Muscle layer of colon (tissue), 2 donors: ENCODE data around the gene PRM1.

Experiments
- H3K27ac ChIP-seq: one replicate; pipeline ENCODE4 v1.7.0; 2013; ENCODE audit warnings: low read depth, mild to moderate bottlenecking, low read length, moderate library complexity
- H3K27me3 ChIP-seq, 2 donors: one replicate each; pipeline ENCODE4 v1.7.0; 2013; ENCODE audit warnings: low read length in 2 of 2, mild to moderate bottlenecking in 2 of 2; ENCODE audit not compliant: insufficient read depth in 2 of 2, control insufficient read depth in 1 of 2
- H3K36me3 ChIP-seq: one replicate; pipeline ENCODE4 v1.7.0; 2013; ENCODE audit warnings: mild to moderate bottlenecking, low read length; ENCODE audit not compliant: insufficient read depth
- H3K4me1 ChIP-seq: one replicate; pipeline ENCODE4 v1.7.0; 2013; ENCODE audit warnings: mild to moderate bottlenecking, low read length; ENCODE audit not compliant: insufficient read depth
- H3K4me3 ChIP-seq, 2 donors: one replicate each; pipeline ENCODE4 v1.7.0; 2013; ENCODE audit warnings: low read length in 2 of 2, low read depth in 1 of 2, mild to moderate bottlenecking in 1 of 2, moderate library complexity in 1 of 2
- H3K9ac ChIP-seq: one replicate; pipeline ENCODE4 v1.7.0; 2013; ENCODE audit warnings: low read length
- H3K9me3 ChIP-seq: one replicate; pipeline ENCODE4 v1.7.0; 2013; ENCODE audit warnings: mild to moderate bottlenecking, low read length
- donor health status: abdominal sarcoma.
- donor health status: Adenocarcinoma of cecum.

The PRM1 gene

DNA sequence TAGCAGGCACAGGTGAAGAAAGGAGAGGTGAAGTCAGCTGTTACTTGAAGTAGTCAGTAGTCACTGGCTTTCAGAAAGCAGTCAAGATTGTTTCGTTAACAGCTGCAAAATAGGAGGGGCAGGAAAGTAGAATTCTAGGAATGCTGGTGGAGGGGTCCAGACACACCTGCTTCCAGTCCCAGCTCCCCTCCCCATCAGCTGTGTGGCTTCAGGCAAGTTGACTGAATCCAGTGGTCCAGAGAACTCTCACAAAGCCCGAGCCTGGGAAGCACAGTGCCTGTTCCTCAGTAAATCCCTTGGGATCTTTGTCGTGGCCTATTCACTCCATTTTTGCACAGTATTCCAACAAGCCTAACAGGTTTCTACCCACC is 20.5 kb downstream of the PRM1 start:
- H3K4me1 ChIP-seq = peaks cover 4% of the 10 kb centered on the region
- H3K4me3 ChIP-seq = no peak overlapping the region
- H3K36me3 ChIP-seq = no peaks in the 10 kb centered on the region
- H3K27ac ChIP-seq = no peak overlapping the region
- H3K27me3 ChIP-seq = no peaks in the 10 kb centered on the region
- no peaks in the 10 kb centered on the region for H3K9me3 ChIP-seq
- no peak overlapping the region for H3K9ac ChIP-seq

DNA sequence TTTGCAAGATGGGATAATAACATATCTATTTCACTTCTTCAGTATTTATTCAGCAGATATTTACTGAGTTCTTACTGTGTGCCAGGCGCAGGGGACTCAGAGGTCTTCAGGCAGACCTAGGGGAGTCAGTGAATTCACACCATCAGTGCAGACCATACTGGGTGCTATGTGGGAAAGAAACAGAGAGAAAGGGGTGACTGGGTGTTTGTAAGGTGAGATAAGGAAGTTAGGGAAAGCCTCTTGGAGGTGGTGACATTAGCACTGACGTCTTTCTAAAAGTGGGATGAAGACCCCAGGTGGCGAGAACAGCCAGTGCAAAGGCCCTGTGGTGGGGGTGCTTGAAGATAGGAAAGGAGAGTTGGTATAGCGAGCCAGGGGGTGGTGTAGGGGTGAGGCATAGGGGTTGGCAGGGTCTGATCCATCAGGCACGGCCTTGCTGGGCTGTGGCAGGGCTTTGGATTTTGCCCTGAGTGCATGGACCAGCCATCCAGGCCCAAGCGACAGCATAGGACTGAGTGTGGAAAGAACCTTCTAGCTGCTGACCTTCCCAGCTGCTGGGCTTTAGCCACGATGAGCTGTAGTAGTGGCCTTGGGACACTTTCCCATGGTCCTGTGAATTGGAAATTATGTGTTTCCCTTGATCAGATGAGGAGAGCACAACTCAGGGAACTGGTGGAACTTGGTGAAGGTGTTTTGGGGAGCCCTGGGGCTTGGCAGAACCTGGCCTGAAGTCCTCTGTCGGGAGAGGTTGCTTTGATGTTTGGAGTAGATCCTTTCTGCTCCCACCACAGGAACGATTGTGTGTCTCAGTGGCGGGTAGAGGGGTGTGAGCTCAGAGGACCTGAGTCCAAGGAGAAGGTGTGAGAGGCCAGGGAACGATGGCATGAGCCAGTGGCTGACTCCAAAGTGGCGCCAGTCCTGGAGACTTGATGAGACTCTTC is 21.2 kb downstream of the PRM1 start:
- no peaks in the 10 kb centered on the region for H3K36me3 ChIP-seq
- no peaks in the 10 kb centered on the region for H3K9me3 ChIP-seq
- peaks cover 4% of the 10 kb centered on the region for H3K4me1 ChIP-seq
- H3K9ac ChIP-seq = no peak overlapping the region
- H3K4me3 ChIP-seq = no peak overlapping the region
- no peaks in the 10 kb centered on the region for H3K27me3 ChIP-seq
- no peak overlapping the region for H3K27ac ChIP-seq

DNA sequence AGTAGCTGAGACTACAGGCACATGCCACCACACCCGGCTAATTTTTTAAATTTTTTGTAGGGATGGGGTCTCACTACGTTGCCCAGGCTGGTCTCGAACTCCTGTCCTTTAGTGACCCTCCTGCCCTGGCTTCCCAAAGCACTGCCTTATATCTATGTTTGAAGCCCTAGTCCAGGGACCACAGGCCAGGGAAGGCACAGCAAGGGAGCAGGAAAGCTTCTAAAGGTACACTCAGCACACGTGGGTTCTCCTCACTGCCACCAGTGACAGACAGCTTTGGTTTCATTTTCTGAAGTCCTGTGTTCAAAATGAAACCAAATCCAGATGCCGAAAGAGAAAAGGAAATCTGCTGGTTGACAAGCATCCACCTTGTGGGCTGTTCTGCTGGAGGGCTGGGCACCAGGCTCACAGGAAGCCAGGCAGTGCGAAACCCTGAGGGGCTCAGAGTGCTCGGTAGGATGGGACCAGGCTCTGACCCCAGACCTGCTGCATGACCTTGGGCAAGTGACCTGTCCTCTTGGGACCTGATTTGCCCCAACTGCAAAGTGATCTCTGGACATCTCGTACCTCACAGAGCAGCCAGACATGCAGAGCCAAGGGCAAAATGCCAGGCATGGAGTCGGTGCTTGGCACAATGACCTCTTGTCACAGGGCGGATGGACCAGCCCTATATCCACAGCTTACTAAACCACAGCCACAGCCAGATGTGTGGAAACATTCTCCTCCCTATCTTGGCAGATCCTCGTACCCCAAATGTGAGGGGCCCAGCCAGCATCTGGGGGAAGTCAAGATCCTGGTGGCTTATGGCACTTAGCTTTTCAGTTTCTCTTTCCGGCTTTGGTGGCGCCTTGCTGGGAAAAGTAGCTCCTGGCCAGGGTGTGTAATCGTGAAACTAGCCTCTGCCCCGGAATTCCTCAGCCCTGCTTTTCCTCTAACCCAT is 22.3 kb downstream of the PRM1 start:
- Histone ChIP-seq H3K4me3 (no peak overlapping the region), H3K9ac (no peak overlapping the region), H3K4me1 (peaks cover 11% of the 10 kb centered on the region), H3K27me3 (no peaks in the 10 kb centered on the region), H3K27ac (no peak overlapping the region), H3K9me3 (no peaks in the 10 kb centered on the region), H3K36me3 (no peaks in the 10 kb centered on the region)

DNA sequence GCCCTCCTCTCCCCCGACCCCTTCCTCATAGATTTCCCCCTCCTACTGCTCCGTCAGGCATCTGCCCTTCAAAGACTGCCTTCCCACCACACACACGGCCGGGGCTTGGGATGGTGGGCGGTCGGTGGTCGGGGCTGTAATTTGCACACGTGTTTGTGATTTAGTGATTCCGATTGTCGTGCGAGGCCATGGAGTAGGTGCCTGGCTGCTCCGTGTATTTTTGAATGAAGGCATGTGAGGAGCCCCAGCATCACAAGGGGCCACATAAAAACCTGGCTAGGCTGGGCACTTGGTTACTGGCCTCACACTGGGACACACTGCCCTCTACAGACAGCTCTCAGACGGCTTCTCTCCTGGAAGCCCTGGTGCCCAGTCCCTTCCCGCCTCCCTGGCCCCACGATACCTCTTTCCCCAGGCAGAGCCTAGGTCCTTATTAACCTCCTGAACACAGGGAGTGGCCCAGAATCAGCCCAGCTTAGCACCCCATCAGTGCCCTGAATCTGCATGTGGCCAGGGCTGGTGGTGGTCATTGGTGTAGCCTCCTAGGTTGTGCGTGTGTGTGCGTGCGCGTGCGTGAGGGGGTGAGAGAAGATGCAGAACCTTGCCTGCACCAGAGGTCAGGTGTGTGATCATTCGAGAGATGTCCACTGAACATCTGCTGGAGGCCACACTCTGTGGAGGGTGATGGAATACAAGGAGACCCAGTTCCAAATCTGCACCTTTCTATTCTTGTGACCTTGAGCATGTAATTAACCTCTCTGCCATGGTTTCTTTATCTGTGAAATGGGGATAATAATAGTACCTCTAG is 23.8 kb downstream of the PRM1 start:
- Histone ChIP-seq H3K27ac (peak overlapping the region; percentile 75), H3K4me1 (peaks cover 21% of the 10 kb centered on the region), H3K9me3 (no peaks in the 10 kb centered on the region), H3K4me3 (peak overlapping the region; percentile 48 to 79), H3K9ac (peak overlapping the region; percentile 68), H3K36me3 (no peaks in the 10 kb centered on the region), H3K27me3 (no peaks in the 10 kb centered on the region)

DNA sequence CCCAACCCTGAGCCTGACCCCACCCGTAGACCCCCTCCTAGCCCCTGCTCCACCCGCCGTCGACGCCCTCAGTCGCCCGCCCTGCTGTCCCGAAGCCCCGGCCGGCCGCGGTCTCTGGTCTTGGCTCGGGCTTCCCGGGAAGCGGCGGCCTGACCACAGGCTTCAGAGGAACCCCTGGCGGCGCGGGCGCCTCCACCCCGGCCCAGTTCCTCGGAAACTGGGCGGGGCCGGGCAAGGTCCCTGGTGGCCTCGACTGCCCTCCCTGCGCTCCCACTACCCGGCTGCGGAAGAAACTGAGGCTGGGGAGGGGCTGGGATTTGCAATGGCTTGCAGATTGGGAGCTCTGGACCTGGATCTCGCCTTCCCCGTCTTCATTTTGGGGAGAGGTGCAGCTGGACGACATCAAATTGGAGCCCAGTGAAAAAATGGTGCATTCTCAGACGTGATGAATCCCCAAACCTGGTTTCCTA is 24.4 kb downstream of the PRM1 start:
- Histone ChIP-seq H3K9ac (peak overlapping the region; percentile 68), H3K4me3 (peak overlapping the region; percentile 48 to 79), H3K36me3 (no peaks in the 10 kb centered on the region), H3K27ac (peak overlapping the region; percentile 75), H3K27me3 (no peaks in the 10 kb centered on the region), H3K9me3 (no peaks in the 10 kb centered on the region), H3K4me1 (peaks cover 21% of the 10 kb centered on the region)

DNA sequence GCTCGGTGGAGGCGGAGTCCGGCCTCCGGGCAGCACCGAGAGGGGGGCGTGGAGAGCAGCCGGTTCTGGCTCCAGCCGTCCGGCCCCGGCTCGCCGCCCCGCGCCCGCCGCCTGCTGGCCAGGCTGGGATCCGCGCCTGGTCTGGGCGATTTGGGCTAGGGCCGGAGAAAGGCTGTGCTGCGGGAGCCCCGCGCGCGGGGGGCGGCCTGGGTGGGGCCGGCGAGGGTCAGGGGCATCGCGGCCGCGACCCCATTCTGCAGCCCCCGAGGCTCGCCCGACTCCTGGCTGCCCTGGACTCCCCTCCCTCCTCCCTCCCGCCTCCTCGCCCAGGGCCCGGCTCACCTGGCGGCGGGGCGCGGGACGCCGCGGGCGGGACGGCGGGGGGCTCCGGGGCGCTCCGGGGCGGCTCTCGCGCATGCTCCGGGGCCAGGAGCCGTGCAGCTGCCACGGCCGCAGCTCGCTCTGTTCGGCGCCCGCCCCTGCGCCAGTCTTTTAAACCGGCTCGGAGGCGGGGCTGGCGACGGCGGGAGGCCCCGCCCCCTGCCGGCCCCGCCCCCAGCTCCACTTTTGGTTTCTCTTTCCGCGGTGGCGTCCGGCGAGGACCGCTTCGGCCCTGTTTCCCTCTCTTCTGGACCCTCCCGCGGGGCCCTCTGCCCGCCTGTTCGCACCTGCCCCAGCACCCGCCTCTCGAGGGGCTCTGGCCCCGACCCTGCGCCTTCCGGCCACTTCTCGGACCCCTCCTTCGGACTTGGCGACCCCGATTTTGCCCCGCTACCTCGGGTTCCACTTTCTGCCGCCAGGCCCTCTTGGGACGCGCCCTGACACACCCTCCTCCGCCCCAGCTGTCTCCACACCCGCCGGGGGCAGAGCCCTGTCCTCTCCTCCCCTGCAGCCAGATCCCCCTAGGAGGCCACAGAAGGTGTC is 25.1 kb downstream of the PRM1 start, which contains the start of gene SOCS1:
Gene SOCS1 (minus strand): TSS at position 468 of the 924 bp plus-strand sequence. CDS start 726 bp downstream, outside the sequence.
- Histone ChIP-seq H3K9me3 (no peaks in the 10 kb centered on the region), H3K27me3 (no peaks in the 10 kb centered on the region), H3K4me1 (peaks cover 21% of the 10 kb centered on the region), H3K36me3 (no peaks in the 10 kb centered on the region), H3K4me3 (peak within 1 kb of the TSS; percentile 79 to 83), H3K9ac (peak within 1 kb of the TSS; percentile 68), H3K27ac (peak within 1 kb of the TSS; percentile 75)

DNA sequence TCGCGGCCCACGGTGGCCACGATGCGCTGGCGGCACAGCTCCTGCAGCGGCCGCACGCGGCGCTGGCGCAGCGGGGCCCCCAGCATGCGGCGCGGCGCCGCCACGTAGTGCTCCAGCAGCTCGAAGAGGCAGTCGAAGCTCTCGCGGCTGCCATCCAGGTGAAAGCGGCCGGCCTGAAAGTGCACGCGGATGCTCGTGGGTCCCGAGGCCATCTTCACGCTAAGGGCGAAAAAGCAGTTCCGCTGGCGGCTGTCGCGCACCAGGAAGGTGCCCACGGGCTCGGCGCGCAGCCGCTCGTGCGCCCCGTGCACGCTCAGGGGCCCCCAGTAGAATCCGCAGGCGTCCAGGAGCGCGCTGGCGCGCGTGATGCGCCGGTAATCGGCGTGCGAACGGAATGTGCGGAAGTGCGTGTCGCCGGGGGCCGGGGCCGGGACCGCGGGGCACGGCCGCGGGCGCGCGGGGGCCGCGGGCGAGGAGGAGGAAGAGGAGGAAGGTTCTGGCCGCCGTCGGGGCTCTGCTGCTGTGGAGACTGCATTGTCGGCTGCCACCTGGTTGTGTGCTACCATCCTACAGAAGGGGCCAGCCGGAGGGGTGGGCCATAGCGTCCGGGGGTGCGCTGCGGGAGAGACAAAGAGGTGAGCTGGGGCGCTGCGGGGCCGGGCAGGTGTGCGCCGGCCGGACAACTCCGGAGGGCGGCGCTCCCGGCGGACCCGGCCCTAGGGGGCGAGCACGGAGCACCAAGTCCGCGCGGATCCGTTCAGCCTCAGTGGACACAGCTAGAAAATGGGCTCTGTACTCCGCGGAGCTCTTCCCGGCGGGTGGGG is 26.0 kb downstream of the PRM1 start:
- Histone ChIP-seq H3K9me3 (no peaks in the 10 kb centered on the region), H3K27me3 (no peaks in the 10 kb centered on the region), H3K4me1 (peaks cover 21% of the 10 kb centered on the region), H3K9ac (no peak overlapping the region), H3K36me3 (no peaks in the 10 kb centered on the region), H3K4me3 (peak overlapping the region; percentile 65 to 83), H3K27ac (peak overlapping the region; percentile 69)

DNA sequence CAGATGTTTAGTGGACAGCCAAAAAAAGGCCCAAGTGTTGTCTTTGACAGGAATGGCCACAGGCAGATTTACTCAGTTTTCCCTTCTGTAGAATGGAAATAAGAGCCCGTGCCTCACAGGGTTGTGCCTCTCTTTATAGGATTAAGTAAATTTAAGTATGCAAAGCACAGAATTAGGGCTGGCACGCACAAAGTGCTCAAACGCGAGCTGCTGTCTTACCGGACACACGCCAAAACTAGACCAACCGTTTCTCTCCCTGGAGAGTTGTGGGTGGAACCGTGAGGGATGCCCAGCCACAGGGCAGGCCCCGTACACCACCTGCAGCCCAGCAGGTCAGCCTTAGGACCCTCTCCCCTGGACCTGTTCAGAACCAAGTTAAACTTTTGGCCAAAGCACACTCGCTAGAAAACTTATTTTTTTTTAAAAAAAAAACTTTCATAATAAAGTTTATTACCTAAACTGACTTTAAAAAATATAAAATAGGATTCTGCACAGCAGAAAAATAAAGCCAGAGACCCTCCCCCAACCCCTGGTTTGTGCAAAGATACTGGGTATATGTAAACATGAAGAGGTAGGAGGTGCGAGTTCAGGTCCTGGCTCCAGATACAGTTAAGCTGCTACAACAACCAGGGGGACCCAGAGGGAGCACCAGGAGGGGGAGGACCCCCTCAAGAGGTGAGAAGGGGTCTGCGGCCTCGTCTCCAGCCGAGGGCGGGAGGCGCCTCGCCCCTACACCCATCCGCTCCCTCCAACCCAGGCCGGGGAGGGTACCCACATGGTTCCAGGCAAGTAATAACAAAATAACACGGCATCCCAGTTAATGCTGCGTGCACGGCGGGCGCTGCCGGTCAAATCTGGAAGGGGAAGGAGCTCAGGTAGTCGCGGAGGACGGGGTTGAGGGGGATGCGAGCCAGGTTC is 26.9 kb downstream of the PRM1 start:
- Histone ChIP-seq H3K4me3 (peak overlapping the region; percentile 65 to 83), H3K27ac (peak overlapping the region; percentile 69), H3K4me1 (peaks cover 21% of the 10 kb centered on the region), H3K9ac (no peak overlapping the region), H3K9me3 (no peaks in the 10 kb centered on the region), H3K27me3 (no peaks in the 10 kb centered on the region), H3K36me3 (no peaks in the 10 kb centered on the region)
